ENCODE measurements around the gene ELOVL5.
A peak's percentile ranks its signal among the peaks of the same experiment; 100 is the strongest.
"Not testable (repeated sequence)": the region's sequence is repeated elsewhere in the genome, so short reads cannot be mapped to it uniquely, and the experiment has no call there.

Gene ELOVL5, protein sequence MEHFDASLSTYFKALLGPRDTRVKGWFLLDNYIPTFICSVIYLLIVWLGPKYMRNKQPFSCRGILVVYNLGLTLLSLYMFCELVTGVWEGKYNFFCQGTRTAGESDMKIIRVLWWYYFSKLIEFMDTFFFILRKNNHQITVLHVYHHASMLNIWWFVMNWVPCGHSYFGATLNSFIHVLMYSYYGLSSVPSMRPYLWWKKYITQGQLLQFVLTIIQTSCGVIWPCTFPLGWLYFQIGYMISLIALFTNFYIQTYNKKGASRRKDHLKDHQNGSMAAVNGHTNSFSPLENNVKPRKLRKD

DNA sequence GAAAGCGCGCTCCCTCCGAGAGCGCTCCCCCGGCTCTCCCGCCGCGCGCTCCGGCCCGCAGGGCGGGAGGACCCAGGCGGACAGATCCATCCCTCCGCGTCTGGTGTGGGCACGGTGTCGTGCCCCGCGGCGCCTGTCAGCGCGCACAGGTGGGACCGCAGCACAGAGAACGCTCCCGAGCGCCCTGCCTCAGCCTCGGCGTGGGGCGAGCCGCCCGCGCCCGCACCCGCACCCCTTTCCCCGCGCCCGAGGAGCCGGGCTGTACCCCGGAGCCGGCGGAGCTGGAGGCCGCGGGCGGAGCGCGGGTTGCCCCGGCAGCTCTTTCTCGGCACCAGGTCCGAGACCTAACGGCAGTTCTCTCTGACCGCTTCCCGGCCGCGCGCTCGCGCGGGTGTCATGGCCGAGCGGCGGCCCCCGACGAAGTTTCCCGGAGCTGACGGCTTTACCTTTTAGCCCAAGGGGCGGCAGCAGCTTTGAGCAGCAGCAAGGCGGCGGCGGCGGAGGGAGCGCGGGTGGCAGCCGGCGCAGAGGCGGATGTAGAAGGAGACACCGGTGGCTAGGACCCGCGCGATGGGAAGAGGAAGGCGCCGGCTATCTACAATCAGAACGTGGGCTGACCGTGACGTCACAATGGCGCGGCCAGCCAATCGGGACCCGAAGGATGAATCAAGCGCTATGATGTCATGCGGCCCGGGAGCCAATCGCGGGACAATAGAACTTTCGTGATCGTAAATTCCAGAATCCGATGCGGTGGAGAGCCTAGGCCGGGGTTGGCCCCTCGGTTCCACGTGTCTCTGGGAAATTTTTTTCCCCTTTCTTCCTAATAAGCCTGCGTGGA, at the start of gene ELOVL5:
ELOVL5 (minus strand) TSS at position 580 of the 838 bp plus-strand sequence. CDS start 53,251 bp downstream, outside the sequence.
- peak; percentile 84 for DNase-seq

DNA sequence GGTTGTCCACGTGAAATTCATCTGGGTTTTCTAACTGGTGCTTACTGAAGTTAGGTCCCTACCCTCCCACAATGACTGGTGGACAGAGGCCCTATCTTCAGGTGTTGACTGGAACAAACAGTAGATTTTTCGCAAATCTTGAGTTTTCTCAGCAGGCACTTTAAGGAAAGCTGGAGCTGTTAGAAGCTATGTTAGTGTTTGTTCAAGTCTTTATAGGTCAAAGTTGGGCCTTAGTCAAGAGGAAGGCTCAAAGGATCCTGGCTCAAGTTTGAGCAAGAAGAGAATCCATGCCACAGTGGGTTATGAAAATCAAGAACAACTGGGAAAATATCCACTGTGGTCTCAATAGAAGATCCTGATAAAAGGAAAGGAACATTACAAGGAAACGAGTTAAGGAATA, 48.5 kb upstream of the ELOVL5 start:
- no peak for DNase-seq

DNA sequence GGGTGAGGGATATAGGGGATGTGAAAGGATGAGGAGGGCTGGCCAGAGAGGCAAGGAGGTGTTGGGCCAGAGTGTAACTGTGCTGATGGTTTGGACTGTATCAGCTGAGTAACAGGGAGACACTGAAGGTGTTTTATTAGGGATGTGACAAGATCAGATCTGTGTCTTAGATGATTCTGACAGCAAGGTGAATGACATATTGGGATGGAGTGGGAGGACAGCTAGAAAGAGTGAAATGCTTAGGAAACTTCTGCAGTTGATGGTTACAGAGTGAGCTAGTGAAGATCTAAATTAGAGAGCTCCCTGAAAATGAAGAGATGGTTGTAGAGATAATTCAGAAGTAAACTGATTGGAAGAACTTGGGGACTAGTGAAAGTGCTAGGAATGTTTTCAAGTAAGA, 47.2 kb upstream of the ELOVL5 start:
- DNase-seq = no peak

DNA sequence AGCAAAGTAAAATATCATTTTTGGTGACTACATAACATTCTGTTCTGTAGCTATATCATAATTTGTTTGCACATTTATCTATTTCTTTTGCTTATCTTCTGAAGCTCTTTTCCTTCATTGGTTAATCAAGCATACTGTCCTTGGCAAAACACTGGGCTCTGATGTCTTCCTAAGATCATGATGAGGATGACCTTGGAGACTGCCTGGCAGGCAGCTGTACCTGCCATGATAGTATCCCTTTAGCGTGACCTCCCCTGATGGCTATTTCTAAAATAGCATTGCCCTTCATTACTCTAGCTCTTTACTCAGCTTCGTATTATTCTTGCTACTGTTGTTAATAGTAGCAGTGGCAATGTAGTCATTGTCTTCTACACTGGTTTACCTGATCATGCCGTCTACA, 46.0 kb upstream of the ELOVL5 start:
- no peak for DNase-seq

DNA sequence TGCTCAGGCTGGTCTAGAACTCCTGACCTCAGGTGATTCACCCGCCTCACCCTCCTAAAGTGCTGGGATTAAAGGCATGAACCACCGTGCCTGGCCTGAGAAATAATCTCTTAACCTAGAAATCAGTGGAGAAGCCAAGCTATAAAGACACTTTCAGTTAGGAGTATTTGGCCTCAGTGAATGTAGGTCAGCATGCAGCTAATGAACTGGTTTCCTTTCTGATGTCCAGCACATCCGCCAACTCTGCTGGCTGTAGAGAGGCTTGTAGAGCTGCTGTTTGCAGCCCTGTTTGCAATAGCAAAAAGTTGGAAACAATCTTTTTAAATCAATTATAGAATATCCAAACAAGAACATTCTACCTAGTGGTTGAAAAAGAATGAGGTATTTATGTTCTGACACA, 42.4 kb upstream of the ELOVL5 start:
- no peak for DNase-seq

DNA sequence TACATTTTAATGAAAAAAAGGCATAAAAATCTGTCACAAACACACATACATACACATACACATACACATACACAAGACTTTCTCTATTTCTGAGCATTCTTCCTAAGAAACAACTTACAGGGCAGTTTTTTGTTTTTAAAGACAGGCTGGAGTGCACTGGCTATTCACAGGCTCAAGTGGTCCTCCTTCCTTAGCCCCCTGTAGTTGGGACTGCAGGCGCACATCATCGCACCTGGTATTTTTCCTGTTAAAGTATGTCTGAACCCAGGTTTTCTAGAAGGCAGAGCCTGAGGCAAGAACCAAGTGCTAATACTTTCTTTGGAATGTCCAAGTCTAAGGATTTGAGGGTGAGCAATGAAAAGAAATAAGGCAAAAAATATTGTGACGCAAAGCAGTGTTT, 41.3 kb upstream of the ELOVL5 start:
- DNase-seq = no peak

DNA sequence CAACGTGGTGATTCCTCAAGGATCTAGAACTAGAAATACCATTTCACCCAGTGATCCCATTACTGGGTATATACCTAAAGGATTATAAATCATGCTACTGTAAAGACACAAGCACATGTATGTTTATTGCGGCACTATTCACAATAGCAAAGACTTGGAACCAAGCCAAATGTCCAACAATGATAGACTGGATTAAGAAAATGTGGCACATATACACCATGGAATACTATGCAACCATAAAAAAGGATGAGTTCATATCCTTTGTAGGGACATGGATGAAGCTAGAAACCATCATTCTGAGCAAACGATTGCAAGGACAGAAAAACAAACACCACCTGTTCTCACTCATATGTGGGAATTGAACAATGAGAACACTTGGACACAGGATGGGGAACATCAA, 39.9 kb upstream of the ELOVL5 start:
- not testable (repeated sequence) for DNase-seq

DNA sequence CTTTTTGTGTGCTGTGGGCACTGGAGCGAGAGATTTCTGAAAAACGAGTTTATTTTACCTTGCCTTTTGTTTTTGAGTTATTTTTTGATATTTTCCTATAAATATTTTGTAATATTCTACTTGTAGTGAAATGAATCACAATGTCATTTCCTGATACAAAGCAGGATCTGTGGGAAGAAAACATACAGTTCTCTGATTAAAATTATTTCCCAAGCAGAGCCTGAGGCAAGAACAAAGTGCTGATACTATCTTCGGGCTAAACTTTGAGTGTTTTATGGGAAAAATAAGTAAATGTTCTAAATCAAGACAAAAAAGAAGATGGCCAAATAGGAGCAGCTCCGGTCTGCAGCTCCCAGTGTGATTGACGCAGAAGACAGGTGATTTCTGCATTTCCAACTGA, 33.7 kb upstream of the ELOVL5 start:
- no peak for DNase-seq

DNA sequence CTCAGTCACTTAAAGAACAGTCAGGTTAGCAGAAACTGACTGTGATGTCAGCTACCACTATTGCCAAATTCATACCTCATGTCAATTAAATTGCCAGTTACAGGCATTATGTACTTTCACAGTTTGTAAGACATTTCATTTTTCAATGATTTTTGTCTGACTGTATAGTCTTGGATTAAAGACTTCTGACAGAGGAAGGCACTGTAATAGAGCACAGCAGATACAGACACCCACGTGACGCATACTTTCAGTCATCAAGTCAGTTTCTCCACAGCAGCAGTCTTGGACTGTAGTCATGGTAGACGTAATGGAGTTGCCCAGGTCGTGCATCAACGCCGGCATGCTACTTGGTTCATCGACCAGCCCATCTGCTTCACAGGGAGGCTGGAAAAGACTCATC, 29.5 kb upstream of the ELOVL5 start:
- DNase-seq = no peak

DNA sequence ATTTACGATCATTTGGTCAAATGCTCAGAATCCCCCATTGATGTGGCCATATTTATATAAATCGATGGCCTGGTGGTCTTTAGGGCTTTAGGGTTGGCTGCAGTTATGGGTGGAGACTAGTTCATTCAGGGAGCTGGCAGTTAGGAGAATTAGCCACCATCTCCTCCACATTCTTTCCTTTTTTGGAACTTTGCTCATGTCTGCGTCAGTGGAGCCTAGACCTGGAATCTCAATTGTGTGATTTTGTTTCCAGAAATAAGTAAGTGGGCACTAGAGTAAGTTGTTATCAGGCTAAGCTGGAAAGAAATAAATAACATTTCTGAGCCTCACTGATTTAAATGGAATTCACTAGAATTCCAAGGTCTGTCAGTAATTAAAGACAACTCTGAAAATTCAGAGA, 29.0 kb upstream of the ELOVL5 start:
- DNase-seq = no peak

DNA sequence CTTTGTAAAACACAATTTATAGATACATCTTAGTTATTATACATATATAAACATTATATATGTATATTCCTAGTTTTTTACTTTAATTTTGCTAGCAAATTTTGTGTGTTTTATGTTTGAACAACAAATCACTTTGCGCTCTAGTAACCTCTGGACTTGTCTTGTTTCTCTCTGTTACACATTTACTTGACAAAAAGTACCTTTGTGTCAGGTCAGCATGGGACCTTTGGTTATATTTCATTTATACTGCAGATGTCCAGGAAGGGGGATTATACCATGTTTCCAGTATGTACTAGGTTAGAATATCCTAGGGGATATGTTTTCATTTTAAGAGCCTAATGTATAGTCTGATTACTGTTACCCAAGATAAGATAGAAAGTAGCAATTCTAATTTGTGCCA, 28.5 kb upstream of the ELOVL5 start:
- DNase-seq = no peak

DNA sequence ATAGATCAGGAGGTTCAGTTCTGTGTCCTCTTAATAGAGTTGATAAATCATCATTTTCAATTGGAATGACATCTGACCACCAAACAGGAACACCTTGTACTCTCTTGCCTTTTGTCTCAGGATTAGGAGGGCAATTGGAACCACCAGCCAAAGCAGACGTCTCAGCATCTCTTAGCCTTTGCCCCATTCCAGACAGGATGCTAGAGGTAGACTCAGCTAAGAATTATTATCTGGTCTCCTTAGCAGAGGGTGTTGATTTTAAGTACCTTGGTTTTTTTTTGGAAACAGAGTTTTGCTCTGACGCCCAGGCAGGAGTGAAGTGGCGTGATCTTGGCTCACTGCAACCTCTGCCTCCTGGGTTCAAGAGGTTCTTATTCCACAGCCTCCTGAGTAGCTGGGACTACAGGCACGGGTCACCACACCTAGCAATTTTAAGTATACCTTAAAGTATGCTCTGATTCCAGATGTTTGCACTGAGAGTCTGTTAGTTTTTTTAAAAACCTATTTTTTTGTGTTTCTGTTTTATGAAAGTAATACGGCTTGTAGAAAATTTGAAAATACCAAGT, 28.0 kb upstream of the ELOVL5 start:
- no peak for DNase-seq

DNA sequence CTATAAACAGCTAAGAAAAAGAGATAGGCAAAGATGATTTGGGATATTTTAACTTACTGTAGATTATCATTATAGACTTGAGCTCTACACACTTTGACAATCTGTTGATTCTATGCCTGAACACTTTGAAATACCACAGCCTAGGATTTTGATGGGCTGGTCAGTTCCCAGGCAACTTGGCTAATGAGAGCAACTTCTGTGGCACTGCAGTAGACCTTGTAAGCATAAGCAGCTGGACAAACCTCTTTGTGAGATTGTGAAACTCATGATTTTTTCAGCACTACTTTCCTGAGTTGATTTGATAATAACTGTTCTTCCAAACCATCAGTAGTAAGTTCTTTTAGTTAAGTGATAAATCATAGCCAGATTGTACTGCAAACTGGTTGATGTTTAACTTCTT, 27.1 kb upstream of the ELOVL5 start:
- DNase-seq = no peak

DNA sequence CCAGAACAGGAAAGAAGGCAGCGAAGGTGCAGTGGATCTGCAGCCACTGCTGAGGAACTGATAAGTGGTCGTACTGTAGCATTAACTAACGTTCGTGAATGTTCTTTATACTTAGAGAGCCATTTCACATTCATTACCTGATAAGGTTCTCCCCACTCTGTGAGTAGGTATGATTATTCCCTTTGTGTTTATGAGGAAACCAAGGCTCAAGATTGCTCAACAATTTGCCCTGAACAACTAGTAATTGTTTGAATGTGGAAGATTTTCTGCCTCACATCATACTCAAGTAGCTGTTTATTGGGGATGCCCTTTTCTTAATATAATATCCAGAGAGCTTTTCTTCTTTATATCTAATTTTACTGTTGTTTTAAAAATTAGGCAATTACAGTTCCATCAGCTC, 24.9 kb upstream of the ELOVL5 start:
- no peak for DNase-seq

DNA sequence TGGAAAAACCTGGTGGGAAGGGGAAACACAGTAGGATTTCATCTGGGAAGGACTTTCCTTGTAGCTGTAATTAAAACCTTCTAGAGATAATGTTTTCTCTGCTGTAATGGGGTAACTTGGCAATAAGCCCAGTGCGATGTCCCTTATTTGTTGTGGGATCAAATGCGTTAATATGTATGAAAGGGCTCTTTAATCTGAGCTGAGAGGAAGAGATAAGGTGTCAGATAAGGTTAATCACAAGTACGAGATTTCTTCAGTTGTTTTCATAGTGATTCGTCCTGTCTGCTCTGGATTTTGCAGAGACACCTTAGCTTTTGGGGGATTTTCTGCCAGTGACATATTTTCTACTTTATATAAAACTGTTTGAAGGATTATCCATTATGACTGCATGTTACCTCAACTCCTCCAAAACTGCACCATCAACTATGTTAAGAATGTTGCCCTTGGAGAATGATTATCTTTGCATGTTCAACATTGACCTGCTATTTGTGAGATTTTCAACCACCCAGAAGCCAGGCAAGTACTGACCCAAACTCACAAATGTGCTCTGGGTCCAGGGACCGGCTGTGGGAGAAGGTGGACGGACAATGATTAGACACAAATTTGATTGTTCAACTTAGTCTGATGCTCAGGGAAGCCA, 21.2 kb upstream of the ELOVL5 start:
- no peak for DNase-seq

DNA sequence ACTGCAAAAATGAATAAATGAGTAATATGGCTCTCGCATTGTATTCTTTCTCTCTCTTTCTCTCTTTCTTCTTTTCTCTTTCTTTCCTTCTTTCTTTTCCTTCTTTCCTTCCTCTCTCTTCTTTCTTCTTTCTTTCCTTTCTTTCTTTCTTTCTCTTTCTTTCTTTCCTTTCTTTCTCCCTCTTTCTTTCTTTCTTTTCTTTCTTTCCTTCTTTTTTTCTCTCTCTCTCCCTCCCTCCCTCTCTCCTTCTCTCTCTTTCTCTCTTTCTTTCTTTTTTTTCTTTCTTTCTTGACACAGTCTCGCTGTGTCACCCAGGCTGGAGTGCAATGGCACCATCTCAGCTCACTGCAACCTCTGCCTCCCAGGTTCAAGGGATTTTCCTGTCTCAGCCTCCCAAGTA, 20.3 kb upstream of the ELOVL5 start:
- no peak for DNase-seq

DNA sequence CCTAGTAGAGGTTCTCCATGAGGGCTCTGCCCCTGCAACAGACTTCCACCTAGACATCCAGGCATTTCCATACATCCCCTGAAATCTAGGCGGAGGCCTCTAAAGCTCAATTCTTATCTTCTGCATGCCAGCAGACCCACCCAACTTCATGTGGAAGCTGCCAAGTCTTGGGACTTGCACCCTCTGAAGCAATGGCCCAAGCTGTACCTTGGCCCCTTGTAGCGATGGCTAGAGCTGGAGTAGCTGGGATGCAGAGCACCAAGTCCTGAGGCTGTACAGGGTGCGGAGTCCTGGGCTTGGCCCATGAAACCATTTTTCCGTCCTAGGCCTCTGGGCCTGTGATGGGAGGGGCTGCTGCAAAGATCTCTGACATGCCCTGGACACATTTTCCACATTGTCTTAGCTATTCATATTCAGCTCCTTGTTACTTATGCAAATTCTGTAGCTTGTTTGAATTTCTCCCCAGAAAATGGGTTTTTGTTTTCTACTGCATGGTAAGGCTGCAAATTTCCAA, 17.4 kb upstream of the ELOVL5 start:
- no peak for DNase-seq

DNA sequence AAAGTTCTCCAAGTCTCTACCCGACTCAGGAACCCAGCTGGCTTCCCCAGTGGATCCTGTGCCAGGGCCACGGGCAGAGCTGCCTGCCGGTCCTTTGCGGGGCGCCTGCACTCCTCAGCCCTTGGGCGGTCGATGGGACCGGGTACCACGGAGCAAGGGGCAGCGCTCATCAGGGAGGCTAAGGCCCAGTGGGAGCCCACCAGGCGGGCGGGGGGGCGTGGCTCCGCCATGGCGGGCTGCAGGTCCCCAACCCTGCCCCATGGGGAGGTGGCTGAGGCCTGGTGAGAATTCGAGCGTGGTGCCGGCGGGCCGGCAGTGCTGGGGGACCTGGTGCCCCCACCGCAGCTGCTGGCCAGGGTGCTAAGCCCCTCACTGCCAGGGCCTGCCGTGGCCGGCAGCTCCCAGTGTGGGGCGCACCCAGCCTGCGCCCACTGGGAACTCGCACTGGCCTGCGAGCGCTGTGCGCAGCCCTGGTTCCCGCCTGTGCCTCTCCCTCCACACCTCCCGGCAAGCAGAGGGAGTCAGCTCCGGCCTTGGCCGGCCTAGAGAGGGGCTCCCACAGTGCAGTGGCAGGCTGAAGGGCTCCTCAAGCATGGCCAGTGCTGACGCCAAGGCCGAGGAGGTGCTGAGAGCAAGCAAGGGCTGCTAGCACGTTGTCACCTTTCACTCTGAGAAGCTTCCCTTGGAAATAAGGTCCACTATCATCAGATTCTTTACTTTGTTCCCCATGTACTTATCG, 14.8 kb upstream of the ELOVL5 start:
- DNase-seq = no peak

DNA sequence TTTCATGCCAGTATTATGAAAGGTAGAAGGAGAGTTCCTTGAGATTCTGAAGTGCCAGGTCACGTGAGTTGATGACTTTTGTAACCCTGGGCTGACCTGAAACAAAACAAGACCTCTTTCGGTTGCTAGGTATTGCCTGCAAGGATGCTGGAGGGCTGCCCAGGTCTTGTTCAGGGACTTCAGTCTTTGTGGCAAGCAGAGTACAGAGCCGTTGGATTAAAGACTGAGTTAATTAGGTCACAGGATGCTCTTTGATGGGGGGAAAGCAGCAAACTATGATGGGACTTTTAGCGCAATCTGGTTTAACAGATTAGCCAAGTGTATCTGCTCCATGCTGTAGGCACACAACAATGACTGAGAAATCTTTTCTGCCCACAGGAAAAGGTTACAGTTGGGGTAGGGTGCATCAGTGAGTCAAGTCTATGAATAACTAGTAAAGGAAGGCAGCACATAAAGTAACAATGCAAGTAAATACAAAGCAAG, 12.8 kb upstream of the ELOVL5 start:
- peak; percentile 17 for DNase-seq

DNA sequence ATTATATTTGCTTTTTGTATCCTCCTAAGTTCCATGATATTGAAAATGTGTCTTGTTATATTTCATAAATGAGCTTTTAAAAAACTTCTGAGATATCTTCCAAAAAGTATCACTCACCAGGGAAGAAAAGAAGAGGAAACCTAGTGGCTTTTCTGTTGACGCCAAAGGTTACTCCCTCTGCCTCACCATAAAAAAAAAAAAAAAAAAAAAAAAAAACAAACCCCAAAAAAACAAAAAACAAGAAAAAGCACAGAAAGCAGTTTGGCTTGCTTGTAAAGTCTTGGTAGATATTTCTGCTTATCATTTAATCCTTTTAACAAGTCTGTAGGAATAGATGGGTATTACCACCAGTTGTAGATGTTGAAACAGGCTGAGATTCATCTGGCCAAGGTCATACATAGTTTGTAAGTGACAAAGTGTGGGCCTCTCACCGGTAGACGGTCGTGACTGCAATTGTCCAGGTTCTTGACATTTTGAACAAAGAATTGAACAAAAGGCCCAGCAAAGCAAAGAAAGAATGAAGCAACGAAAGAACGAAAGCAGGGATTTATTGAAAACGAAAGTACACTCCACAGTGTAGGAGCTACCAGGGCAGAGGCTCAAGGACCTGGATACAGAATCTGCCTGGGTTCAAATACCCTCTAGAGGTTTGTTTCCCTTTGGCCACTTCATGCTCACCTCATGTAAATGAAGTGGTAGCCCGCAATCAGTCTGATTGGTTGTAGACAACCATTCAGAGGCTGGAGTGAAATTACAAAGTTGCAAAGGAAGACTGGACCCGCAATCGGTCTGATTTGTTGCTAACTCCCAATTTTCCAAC, 11.6 kb upstream of the ELOVL5 start:
- no peak for DNase-seq

DNA sequence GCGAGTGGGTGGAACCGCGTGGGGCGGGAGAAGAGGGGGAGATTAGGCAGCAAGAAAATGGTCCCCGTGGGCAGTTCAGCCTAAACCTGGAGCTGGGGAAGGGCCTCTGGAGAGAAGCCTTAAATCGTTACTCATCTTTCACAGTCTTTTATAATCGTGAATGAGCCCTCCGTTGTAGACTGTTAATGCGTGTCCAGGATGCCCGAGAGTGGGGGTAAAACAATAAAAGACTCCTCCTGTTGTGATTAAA, 11.0 kb upstream of the ELOVL5 start:
- no peak for DNase-seq
